GM12875 (cell line): ENCODE results near the gene ZNF583.

Experiments
- H3K4me3 ChIP-seq: one replicate; pipeline ENCODE4 v1.5.1; 2011; ENCODE audit warnings: low read depth, low read length, control low read depth
- CTCF ChIP-seq: IDR thresholded peaks from 2 replicates; pipeline ENCODE4 v1.5.1; 2011; ENCODE audit warnings: low read depth, mild to moderate bottlenecking, control low read depth, inconsistent platforms, low read length, moderate library complexity, borderline replicate concordance; ENCODE audit not compliant: insufficient read depth

Gene ZNF583

DNA sequence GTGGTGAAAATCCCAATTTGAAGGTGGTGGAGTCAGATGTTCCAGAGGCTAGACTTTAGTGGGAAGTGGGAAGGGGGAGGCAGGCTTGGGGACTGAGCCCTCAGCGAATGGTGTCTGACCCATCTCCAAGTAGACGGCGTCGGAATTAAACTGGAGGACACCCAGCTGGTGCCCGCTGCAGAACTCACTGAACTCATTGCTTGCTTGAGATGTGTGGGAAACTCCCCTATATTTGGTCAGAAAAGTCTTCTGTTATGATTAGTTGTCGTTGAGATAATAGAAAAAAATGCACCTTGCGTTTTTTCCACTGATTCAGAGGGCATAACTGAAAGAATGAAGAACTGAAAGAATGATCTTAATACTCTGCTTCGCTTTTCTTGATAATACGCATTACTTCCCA is 871 bp upstream of the ZNF583 start:
- H3K4me3 ChIP-seq: peak overlapping the region; percentile 77
- TF ChIP-seq CTCF: no peak

- H3K4me3 ChIP-seq: peak overlapping the region; percentile 77
- no peak for TF ChIP-seq CTCF
These were observed 549 bp downstream of the ZNF583 start for GRCh38 chr19:56404705-56405056.

GRCh38 chr19:56405062-56405461 is 930 bp downstream of the ZNF583 start:
- no peak overlapping the region for H3K4me3 ChIP-seq
- TF ChIP-seq CTCF: no peak

- TF ChIP-seq CTCF: no peak
- H3K4me3 ChIP-seq: no peak overlapping the region
These were observed 19.3 kb downstream of the ZNF583 start for GRCh38 chr19:56423276-56423984.

DNA sequence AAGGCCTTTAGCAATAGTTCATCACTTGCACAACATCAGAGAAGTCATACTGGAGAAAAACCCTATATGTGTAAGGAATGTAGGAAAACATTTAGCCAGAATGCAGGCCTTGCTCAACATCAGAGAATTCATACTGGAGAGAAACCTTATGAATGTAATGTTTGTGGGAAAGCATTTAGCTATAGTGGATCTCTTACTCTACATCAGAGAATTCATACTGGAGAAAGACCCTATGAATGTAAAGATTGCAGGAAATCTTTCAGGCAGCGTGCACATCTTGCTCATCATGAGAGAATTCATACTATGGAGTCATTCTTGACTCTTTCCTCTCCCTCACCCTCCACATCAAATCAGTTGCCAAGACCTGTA is 19.8 kb downstream of the ZNF583 start:
- no peak for TF ChIP-seq CTCF
- no peak overlapping the region for H3K4me3 ChIP-seq

DNA sequence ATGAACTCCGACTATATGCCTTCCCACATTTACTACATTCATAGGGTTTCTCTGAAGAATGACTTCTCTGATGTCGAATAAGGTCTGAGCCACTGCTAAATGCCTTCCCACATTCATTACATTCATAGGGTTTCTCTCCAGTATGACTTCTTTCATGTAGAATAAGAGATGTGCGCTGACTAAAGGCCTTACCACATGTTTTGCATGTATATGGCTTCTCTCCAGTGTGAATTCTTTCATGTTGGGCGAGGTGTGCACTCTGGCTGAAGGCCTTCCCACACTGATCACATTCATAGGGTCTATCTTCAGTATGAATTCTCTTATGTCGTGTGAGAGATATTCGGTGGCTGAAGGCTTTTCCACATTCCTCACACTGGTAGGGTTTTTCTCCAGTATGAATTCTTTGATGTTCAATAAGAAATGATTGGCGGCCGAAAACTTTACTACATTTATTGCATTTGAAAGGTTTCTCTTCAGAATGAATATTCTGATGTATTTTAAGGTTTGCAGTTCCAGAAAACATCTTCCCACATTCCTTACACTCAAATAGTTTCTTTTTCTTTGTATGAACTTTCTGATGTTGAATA is 37.2 kb downstream of the ZNF583 start:
- no peak overlapping the region for H3K4me3 ChIP-seq
- TF ChIP-seq CTCF: no peak

DNA sequence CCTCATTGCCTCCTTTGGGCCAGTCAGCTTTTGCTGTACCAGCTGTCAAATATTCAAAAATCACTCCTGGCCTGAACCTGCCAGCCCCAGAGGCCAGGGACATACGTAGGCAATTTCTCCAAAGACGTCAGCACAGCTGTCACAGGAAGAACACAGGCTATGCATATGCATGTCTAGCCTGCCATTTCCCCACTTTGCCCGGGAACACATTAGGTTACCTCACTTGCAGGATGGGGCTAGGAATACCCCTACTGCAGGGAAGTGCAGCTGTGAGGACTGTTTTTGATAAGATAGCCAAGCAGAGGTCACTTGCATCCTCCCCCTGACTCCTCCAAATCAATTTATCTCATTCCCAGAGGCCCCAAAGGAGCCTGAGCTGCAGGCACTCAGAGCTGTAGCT is 70.2 kb downstream of the ZNF583 start:
- no peak overlapping the region for H3K4me3 ChIP-seq
- no peak for TF ChIP-seq CTCF
